Caco-2 (cell line): ENCODE results near the gene GALNT18. TPM values are rescaled to one million over a fixed set of nuclear protein-coding genes. Genes with fewer than 3 reads are reported as not detected.

Source experiments
- BruUV-seq: library from RNA; stranded (reverse); fragments of 400-500 nt; replicated peaks from 2 replicates; lab custom pipeline; 2021; lab: Mats Ljungman, UMichigan
- CTCF ChIA-PET: fragments of 300-600 bp; sonication (Branson Sonifier 250); formaldehyde crosslinking; loops from one replicate; lab custom pipeline; 2022; ENCODE audit warnings: antibody characterized with exemption; lab: Charles Lee
- POLR2A ChIA-PET: fragments of 300-600 bp; sonication (Branson Sonifier 250); formaldehyde crosslinking; loops from one replicate; lab custom pipeline; 2022; ENCODE audit warnings: antibody characterized with exemption; lab: Charles Lee
- DNase-seq, 2 experiments: peaks; one replicate each; pipeline versions ENCODE4 v3.0.0 to v3.0.0-alpha.2; 2020 to 2022
- H3K27me3 ChIP-seq: replicated peaks from 2 replicates; pipeline ENCODE4 v1.6.0; 2011; ENCODE audit warnings: low read length; ENCODE audit not compliant: control insufficient read depth, insufficient read depth
- H3K36me3 ChIP-seq: 2 replicates; pipeline ENCODE4 v1.5.1; 2011; ENCODE audit warnings: low read length; ENCODE audit not compliant: control insufficient read depth, insufficient read depth
- H3K4me1 ChIP-seq: fragments of 250-450 bp; sonication (Bioruptor Pico); 2 replicates; pipeline ENCODE4 v1.5.1; 2020; ENCODE audit warnings: mild to moderate bottlenecking
- H3K4me3 ChIP-seq: 2 replicates; pipeline ENCODE4 v1.5.1; 2011; ENCODE audit warnings: low read depth, mild to moderate bottlenecking, control low read depth, low read length
- H3K9me3 ChIP-seq: fragments of 250-450 bp; sonication (Bioruptor Pico); 2 replicates; pipeline ENCODE4 v1.5.1; 2020; ENCODE audit warnings: mild to moderate bottlenecking, moderate library complexity
- H3K27ac Mint-ChIP-seq: one replicate; pipeline ENCODE4 v1.8.0; 2022; ENCODE audit warnings: mixed read lengths; ENCODE audit not compliant: unreplicated experiment
- H3K27me3 Mint-ChIP-seq: one replicate; pipeline ENCODE4 v1.8.0; 2022; ENCODE audit warnings: mixed read lengths; ENCODE audit not compliant: insufficient read depth, unreplicated experiment
- H3K36me3 Mint-ChIP-seq: one replicate; pipeline ENCODE4 v1.8.0; 2022; ENCODE audit warnings: mild to moderate bottlenecking, mixed read lengths; ENCODE audit not compliant: insufficient read depth, unreplicated experiment
- H3K4me1 Mint-ChIP-seq: one replicate; pipeline ENCODE4 v1.8.0; 2022; ENCODE audit warnings: low read depth, mixed read lengths; ENCODE audit not compliant: unreplicated experiment
- H3K4me3 Mint-ChIP-seq: one replicate; pipeline ENCODE4 v1.8.0; 2022; ENCODE audit warnings: mild to moderate bottlenecking, moderate library complexity, mixed read lengths; ENCODE audit not compliant: unreplicated experiment
- H3K9me3 Mint-ChIP-seq: one replicate; pipeline ENCODE4 v1.8.0; 2022; ENCODE audit warnings: mixed read lengths; ENCODE audit not compliant: unreplicated experiment
- CTCF ChIP-seq, 2 experiments: fragments of 200-600 bp in 1 of 2; IDR thresholded peaks; 1 replicate in 1 of 2; 2 replicates in 1 of 2; pipeline versions ENCODE4 v1.5.1 to v1.8.0; 2011 to 2022; ENCODE audit warnings: antibody characterized with exemption in 1 of 2, control low read depth in 1 of 2, inconsistent platforms in 1 of 2, low read depth in 1 of 2, low read length in 1 of 2, mild to moderate bottlenecking in 1 of 2, moderate library complexity in 1 of 2; ENCODE audit not compliant: insufficient read depth in 1 of 2, severe bottlenecking in 1 of 2, unreplicated experiment in 1 of 2
- intact Hi-C: fragments of 100-400 bp; cut with micrococcal nuclease; formaldehyde crosslinking; loops from one replicate; pipeline ENCODE4 v1.10.0; 2022; ENCODE audit not compliant: unreplicated experiment
- total RNA-seq: library from RNA; stranded (reverse); gene quantifications from 2 replicates; pipeline ENCODE4 v1.2.3, GENCODE V29; 2022

Gene GALNT18
- total RNA-seq, 1 experiment from 2014 or later, result 0.43 TPM

- Histone ChIP-seq H3K4me3 (no peak overlapping the region), H3K36me3 (no peaks in the 10 kb centered on the region), H3K4me1 (0 out of 2 replicates have a peak, but pooled peaks cover 4% of the 10 kb centered on the region), H3K27me3 (no peaks in the 10 kb centered on the region), H3K9me3 (no peaks in the 10 kb centered on the region)
- no peak for TF ChIP-seq CTCF (IDR thresholded peaks at IDR 0.05; ENCODE audit: insufficient read depth in 1 of 2, low read depth in 1 of 2, low read length in 1 of 2, severe bottlenecking in 1 of 2, unreplicated experiment in 1 of 2)
- Mint-ChIP-seq H3K27me3 (peaks cover 8% of the 10 kb centered on the region), H3K9me3 (no peaks in the 10 kb centered on the region), H3K4me1 (no peaks in the 10 kb centered on the region), H3K27ac (no peak overlapping the region), H3K36me3 (no peaks in the 10 kb centered on the region), H3K4me3 (no peak overlapping the region)
- no peak for DNase-seq
- BruUV-seq, result no TSS peak
- intact Hi-C loops, result no loop called here
- ChIA-PET CTCF (no interaction called here), POLR2A (no interaction called here)
These were observed 299.7 kb downstream of the GALNT18 start for GRCh38 chr11:11322101-11322500.

GRCh38 chr11:11320825-11321224, 301.0 kb downstream of the GALNT18 start:
- Mint-ChIP-seq H3K4me1 (no peaks in the 10 kb centered on the region), H3K27ac (no peak overlapping the region), H3K9me3 (no peaks in the 10 kb centered on the region), H3K27me3 (peaks cover 8% of the 10 kb centered on the region), H3K4me3 (no peak overlapping the region), H3K36me3 (no peaks in the 10 kb centered on the region)
- ChIA-PET CTCF (no interaction called here), POLR2A (no interaction called here)
- TF ChIP-seq CTCF (IDR thresholded peaks at IDR 0.05; ENCODE audit: insufficient read depth in 1 of 2, low read depth in 1 of 2, low read length in 1 of 2, severe bottlenecking in 1 of 2, unreplicated experiment in 1 of 2), result no peak
- no peak overlapping the region for H3K4me3 ChIP-seq
- no peaks in the 10 kb centered on the region for H3K27me3 ChIP-seq
- no peak for DNase-seq
- no peaks in the 10 kb centered on the region for H3K36me3 ChIP-seq
- BruUV-seq, result no TSS peak
- 0 out of 2 replicates have a peak, but pooled peaks cover 4% of the 10 kb centered on the region for H3K4me1 ChIP-seq
- intact Hi-C loops, result no loop called here
- no peaks in the 10 kb centered on the region for H3K9me3 ChIP-seq

GRCh38 chr11:11318961-11319360, 302.8 kb downstream of the GALNT18 start:
- Histone ChIP-seq H3K4me1 (0 out of 2 replicates have a peak, but pooled peaks cover 4% of the 10 kb centered on the region), H3K36me3 (no peaks in the 10 kb centered on the region), H3K9me3 (no peaks in the 10 kb centered on the region), H3K27me3 (no peaks in the 10 kb centered on the region), H3K4me3 (no peak overlapping the region)
- POLR2A ChIA-PET, result no interaction called here
- no TSS peak for BruUV-seq
- no peak overlapping the region for H3K27ac Mint-ChIP-seq
- CTCF ChIA-PET, result no interaction called here
- H3K36me3 Mint-ChIP-seq, result no peaks in the 10 kb centered on the region
- H3K4me1 Mint-ChIP-seq, result no peaks in the 10 kb centered on the region
- no peak for DNase-seq
- H3K27me3 Mint-ChIP-seq, result peaks cover 8% of the 10 kb centered on the region
- intact Hi-C loops, result no loop called here
- TF ChIP-seq CTCF (IDR thresholded peaks at IDR 0.05; ENCODE audit: insufficient read depth in 1 of 2, low read depth in 1 of 2, low read length in 1 of 2, severe bottlenecking in 1 of 2, unreplicated experiment in 1 of 2), result no peak
- H3K9me3 Mint-ChIP-seq, result no peaks in the 10 kb centered on the region
- no peak overlapping the region for H3K4me3 Mint-ChIP-seq
